ENCODE results near the gene PCDHA5.

Gene PCDHA5

DNA sequence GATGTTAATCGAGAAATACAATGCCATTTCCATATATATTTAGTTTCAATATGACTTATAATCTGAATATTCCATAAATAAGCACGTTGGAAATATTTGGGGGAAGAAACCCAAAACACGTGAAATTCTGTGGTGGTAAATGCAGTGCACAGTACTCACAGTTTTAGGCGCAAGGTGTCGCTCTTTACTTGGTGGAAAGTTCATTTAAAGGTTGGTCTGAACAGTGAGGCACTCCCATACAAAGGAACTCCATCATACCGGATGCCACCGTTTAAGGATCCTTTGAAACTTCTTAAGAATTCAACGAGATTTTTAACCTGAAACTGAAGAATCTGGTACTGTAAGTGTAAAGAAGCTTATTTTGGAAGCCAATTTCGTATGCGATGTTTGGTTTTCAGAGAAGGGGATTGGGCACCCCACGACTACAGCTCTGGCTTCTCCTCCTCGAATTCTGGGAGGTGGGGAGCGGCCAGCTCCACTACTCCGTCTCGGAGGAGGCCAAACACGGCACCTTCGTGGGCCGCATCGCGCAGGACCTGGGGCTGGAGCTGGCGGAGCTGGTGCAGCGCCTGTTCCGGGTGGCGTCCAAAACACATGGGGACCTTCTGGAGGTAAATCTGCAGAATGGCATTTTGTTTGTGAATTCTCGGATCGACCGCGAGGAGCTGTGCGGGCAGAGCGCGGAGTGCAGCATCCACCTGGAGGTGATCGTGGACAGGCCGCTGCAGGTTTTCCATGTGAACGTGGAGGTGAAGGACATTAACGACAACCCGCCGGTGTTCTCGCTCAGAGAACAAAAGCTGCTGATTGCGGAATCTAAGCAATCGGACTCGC is 47.5 kb downstream of the PCDHA5 start, which contains the start of gene PCDHA11:
PCDHA11 (plus strand) TSS at position 237 of the 834 bp plus-strand sequence; CDS start at position 384, 147 bp downstream.
- DNase-seq, result peak; percentile 24

GRCh38 chr5:140869555-140869886 is 48.1 kb downstream of the PCDHA5 start:
- DNase-seq, result no peak

DNA sequence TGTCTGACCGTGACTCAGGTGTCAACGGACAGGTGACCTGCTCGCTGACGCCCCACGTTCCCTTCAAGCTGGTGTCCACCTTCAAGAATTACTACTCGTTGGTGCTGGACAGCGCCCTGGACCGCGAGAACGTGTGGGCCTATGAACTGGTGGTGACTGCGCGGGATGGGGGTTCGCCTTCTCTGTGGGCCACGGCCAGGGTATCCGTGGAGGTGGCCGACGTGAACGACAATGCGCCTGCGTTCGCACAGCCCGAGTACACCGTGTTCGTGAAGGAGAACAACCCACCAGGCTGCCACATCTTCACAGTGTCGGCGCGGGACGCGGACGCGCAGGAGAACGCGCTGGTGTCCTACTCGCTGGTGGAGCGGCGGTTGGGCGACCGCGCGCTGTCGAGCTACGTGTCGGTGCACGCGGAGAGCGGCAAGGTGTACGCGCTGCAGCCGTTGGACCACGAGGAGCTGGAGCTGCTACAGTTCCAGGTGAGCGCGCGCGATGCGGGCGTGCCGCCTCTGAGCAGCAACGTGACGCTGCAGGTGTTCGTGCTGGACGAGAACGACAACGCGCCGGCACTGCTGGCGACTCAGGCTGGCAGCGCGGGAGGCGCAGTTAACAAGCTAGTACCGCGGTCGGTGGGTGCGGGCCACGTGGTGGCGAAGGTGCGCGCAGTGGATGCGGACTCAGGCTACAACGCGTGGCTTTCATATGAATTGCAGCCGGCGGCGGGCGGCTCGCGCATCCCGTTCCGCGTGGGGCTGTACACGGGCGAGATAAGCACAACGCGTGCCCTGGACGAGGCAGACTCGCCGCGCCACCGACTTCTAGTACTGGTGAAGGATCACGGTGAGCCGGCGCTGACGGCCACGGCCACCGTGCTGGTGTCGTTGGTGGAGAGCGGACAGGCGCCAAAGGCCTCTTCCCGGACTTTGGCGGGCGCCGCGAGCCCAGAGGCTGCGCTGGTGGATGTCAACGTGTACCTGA is 49.1 kb downstream of the PCDHA5 start:
- DNase-seq, result no peak

Data from retina (tissue), 1 donor.